CD4-positive, alpha-beta T cell treated with Interleukin-17A for 1 hour (primary cell): ENCODE data around the gene TCP11.

Experiments used
- DNase-seq: peaks from one replicate; pipeline ENCODE4 v3.0.0-alpha.2; 2020

TCP11 gene

GRCh38 chr6:35141007-35141655, at the start of gene TCP11:
TCP11 (minus strand) TSS chr6:35141339; CDS start chr6:35140870, 469 bp downstream.
- DNase-seq = peak; percentile 34

GRCh38 chr6:35190306-35190705, 49.2 kb upstream of the TCP11 start:
- no peak for DNase-seq

GRCh38 chr6:35188886-35189285, 47.7 kb upstream of the TCP11 start:
- no peak for DNase-seq

- no peak for DNase-seq
These were observed 45.4 kb upstream of the TCP11 start for GRCh38 chr6:35186571-35186970.

GRCh38 chr6:35185971-35186370, 44.8 kb upstream of the TCP11 start:
- DNase-seq = no peak

GRCh38 chr6:35185302-35185681, 44.2 kb upstream of the TCP11 start:
- DNase-seq = no peak

- no peak for DNase-seq
These were observed 43.6 kb upstream of the TCP11 start for GRCh38 chr6:35184580-35185301.

- DNase-seq = no peak
These were observed 42.8 kb upstream of the TCP11 start for GRCh38 chr6:35183935-35184334.

GRCh38 chr6:35183281-35183680, 42.1 kb upstream of the TCP11 start:
- DNase-seq = no peak

GRCh38 chr6:35181933-35182612, 40.9 kb upstream of the TCP11 start:
- DNase-seq = no peak

GRCh38 chr6:35181308-35181932, 40.3 kb upstream of the TCP11 start:
- no peak for DNase-seq

GRCh38 chr6:35179901-35180535, 38.9 kb upstream of the TCP11 start:
- no peak for DNase-seq

- DNase-seq = no peak
These were observed 38.0 kb upstream of the TCP11 start for GRCh38 chr6:35178932-35179832.

- DNase-seq = no peak
These were observed 36.9 kb upstream of the TCP11 start for GRCh38 chr6:35178012-35178411.

- DNase-seq = no peak
These were observed 36.5 kb upstream of the TCP11 start for GRCh38 chr6:35177596-35177995.

GRCh38 chr6:35177157-35177556, 36.0 kb upstream of the TCP11 start:
- DNase-seq = no peak

GRCh38 chr6:35176301-35177024, 35.3 kb upstream of the TCP11 start:
- no peak for DNase-seq

- DNase-seq = no peak
These were observed 33.4 kb upstream of the TCP11 start for GRCh38 chr6:35174501-35174900.

- DNase-seq = no peak
These were observed 32.9 kb upstream of the TCP11 start for GRCh38 chr6:35174088-35174434.

- no peak for DNase-seq
These were observed 32.4 kb upstream of the TCP11 start for GRCh38 chr6:35173427-35174087.

- DNase-seq = no peak
These were observed 31.9 kb upstream of the TCP11 start for GRCh38 chr6:35173044-35173426.
